Sigmoid colon (tissue), 4 donors: Measurements from ENCODE around the gene TSR2.

ENCODE experiments used
- EP300 ChIP-seq, 4 donors: sonication (generic); formaldehyde crosslinking; IDR thresholded peaks; one replicate each; pipeline ENCODE4 v1.6.1; 2017; ENCODE audit warnings: antibody characterized with exemption in 4 of 4
- TF ChIP-seq, protein P1 (sequence below), 4 experiments: fragments of 450-650 bp in 3 of 4; fragments of 200-600 bp in 1 of 4; IDR thresholded peaks; one replicate each; pipeline ENCODE4 v1.5.1; 2016 to 2019; ENCODE audit warnings: antibody characterized with exemption in 4 of 4, mild to moderate bottlenecking in 3 of 4, moderate library complexity in 2 of 4

DNA sequence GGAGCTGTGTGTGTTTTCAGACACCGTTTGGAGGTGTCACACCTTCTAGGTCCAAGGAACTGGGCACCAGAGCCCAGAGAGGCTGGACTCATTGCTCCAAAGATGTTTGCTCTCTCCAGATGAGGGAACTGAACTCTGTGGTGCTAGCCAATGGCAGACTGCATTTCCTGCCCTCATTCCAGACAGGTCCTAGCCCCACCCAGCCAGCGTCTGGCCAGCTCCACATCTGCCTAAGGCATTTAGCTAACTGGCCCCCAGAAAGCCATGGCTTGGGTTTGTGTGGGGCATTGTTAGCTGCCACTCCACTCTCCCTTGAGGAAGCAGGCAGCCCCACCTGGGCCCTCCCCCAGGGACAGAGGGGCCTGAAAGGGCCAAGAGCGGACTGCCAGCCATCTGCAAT is 44.5 kb downstream of the TSR2 start:
- TF ChIP-seq, protein P1, sequence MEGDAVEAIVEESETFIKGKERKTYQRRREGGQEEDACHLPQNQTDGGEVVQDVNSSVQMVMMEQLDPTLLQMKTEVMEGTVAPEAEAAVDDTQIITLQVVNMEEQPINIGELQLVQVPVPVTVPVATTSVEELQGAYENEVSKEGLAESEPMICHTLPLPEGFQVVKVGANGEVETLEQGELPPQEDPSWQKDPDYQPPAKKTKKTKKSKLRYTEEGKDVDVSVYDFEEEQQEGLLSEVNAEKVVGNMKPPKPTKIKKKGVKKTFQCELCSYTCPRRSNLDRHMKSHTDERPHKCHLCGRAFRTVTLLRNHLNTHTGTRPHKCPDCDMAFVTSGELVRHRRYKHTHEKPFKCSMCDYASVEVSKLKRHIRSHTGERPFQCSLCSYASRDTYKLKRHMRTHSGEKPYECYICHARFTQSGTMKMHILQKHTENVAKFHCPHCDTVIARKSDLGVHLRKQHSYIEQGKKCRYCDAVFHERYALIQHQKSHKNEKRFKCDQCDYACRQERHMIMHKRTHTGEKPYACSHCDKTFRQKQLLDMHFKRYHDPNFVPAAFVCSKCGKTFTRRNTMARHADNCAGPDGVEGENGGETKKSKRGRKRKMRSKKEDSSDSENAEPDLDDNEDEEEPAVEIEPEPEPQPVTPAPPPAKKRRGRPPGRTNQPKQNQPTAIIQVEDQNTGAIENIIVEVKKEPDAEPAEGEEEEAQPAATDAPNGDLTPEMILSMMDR (IDR thresholded peaks at IDR 0.05) = no peak
- no peak for TF ChIP-seq EP300 (IDR thresholded peaks at IDR 0.05)
